GM23248 (cell line): ENCODE data around the gene TRPM4.

Experiments used
- EZH2 ChIP-seq: fragments of 200-600 bp; sonication (generic); IDR thresholded peaks from 2 replicates; pipeline ENCODE4 v1.6.1; 2018; ENCODE audit warnings: antibody characterized with exemption, mild to moderate bottlenecking; ENCODE audit not compliant: insufficient read depth, poor library complexity, severe bottlenecking
- EZH2phosphoT487 ChIP-seq: fragments of 200-600 bp; sonication (generic); IDR thresholded peaks from 2 replicates; pipeline ENCODE4 v1.6.1; 2018; ENCODE audit warnings: antibody characterized with exemption, moderate library complexity, mild to moderate bottlenecking, low read depth; ENCODE audit not compliant: insufficient read depth

DNA sequence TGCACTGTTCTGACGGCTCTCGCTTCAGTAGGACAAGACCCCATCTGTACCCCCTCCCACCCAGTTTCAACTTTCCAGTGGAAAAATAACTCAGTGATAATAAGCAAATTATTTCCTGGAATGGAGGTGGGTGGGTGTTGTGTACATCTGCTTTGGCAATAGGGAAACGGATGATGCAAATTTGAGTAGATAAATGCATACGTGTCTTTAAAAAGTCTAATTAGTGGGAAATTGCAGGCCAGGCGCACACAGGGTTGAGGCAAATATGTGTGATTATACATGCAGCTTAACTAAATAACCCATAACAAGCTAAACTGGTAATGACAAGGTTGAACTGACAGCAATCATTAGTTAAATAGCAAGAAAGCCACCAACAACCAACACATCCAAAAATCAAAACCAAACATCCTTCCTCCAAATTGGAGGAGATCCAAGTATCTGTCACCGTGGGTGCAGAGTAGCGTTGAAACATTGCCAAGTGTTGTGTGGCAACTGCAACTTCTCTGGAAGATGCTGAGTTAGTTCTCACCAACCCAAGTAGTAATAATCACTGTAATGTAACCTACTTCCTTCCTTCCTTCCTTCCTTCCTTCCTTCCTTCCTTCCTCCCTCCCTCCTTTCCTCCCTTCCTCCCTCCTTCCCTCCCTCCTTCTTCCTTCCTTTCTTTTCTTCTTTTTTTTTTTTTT, 54.6 kb downstream of the TRPM4 start:
- TF ChIP-seq EZH2 (no peak), EZH2phosphoT487 (no peak)
